Endothelial cell of umbilical vein (primary cell): ENCODE results near the gene LRFN2. TPM values are rescaled to one million over a fixed set of nuclear protein-coding genes. Genes with fewer than 3 reads are reported as not detected.

Experiments
- BruUV-seq: library from RNA; stranded (reverse); fragments of 400-500 nt; replicated peaks from 2 replicates; lab custom pipeline; 2021; lab: Mats Ljungman, UMichigan
- CTCF ChIA-PET: fragments of 300-600, 350-600 bp; sonication (Branson Sonifier 250); formaldehyde crosslinking; loops from one replicate; lab custom pipeline; 2021; ENCODE audit warnings: antibody characterized with exemption, inconsistent platforms; lab: Charles Lee
- POLR2A ChIA-PET: fragments of 300-600, 350-600 bp; sonication (Branson Sonifier 250); formaldehyde crosslinking; loops from one replicate; lab custom pipeline; 2021; ENCODE audit warnings: antibody characterized with exemption, inconsistent platforms; lab: Charles Lee
- DNase-seq: peaks from one replicate; pipeline ENCODE4 v3.0.0-alpha.2; 2011; ENCODE audit warnings: low read depth, low spot score
- FAIRE-seq: peaks from 2 replicates; lab custom pipeline; 2011; peaks lifted over from hg19 to GRCh38; lab: Jason Lieb, UNC
- H2AFZ ChIP-seq: 2 replicates; pipeline ENCODE4 v1.6.0; 2012; ENCODE audit warnings: low read depth, low read length, control low read depth, inconsistent platforms
- H3K27ac ChIP-seq: 2 replicates; pipeline ENCODE4 v1.5.1; 2011; ENCODE audit warnings: low read depth, mild to moderate bottlenecking, control low read depth, low read length, moderate library complexity; ENCODE audit not compliant: insufficient read depth
- H3K27me3 ChIP-seq, 2 experiments: 2 replicates each; pipeline versions ENCODE4 v1.6.0 to v1.6.1; 2011; ENCODE audit warnings: low read length in 2 of 2, mixed read lengths in 1 of 2; ENCODE audit not compliant: control insufficient read depth in 2 of 2, insufficient read depth in 2 of 2
- H3K36me3 ChIP-seq, 2 experiments: 2 replicates in 1 of 2; 3 replicates in 1 of 2; pipeline ENCODE4 v1.5.1; 2011; ENCODE audit warnings: low read length in 2 of 2, mild to moderate bottlenecking in 1 of 2, moderate library complexity in 1 of 2; ENCODE audit not compliant: control insufficient read depth in 2 of 2, insufficient read depth in 2 of 2; ENCODE audit errors: extremely low read depth in 1 of 2
- H3K4me1 ChIP-seq: 3 replicates; pipeline ENCODE4 v1.5.1; 2011; ENCODE audit warnings: mild to moderate bottlenecking, low read length; ENCODE audit not compliant: control insufficient read depth, insufficient read depth; ENCODE audit errors: extremely low read depth
- H3K4me2 ChIP-seq: 2 replicates; pipeline ENCODE4 v1.6.1; 2011; ENCODE audit warnings: low read length, control low read depth, mixed read lengths; ENCODE audit not compliant: insufficient read depth
- H3K4me3 ChIP-seq, 3 experiments: fragments of 200-600 bp in 1 of 3; sonication (generic), shearing (Covaris generic) in 1 of 3; replicated peaks in 1 of 3; 2 replicates each; pipeline ENCODE4 v1.5.1; 2011 to 2016; ENCODE audit warnings: control low read depth in 3 of 3, low read length in 3 of 3, mild to moderate bottlenecking in 2 of 3, inconsistent platforms in 1 of 3, low read depth in 1 of 3, moderate library complexity in 1 of 3; ENCODE audit not compliant: insufficient read depth in 1 of 3
- H3K79me2 ChIP-seq: 2 replicates; pipeline ENCODE4 v1.6.0; 2012; ENCODE audit warnings: low read length, inconsistent platforms; ENCODE audit not compliant: control insufficient read depth, insufficient read depth
- H3K9ac ChIP-seq: replicated peaks from 2 replicates; pipeline ENCODE3; 2011; ENCODE audit warnings: low read length, control low read depth; ENCODE audit not compliant: insufficient read depth; ENCODE audit errors: extremely low read depth
- H3K9me1 ChIP-seq: replicated peaks from 3 replicates; pipeline ENCODE4 v1.6.0; 2011; ENCODE audit warnings: mild to moderate bottlenecking, low read length; ENCODE audit not compliant: control insufficient read depth, insufficient read depth; ENCODE audit errors: extremely low read depth
- H3K9me3 ChIP-seq: replicated peaks from 2 replicates; pipeline ENCODE4 v1.5.1; 2012; ENCODE audit warnings: low read length, inconsistent platforms; ENCODE audit not compliant: control insufficient read depth, insufficient read depth
- H4K20me1 ChIP-seq: replicated peaks from 2 replicates; pipeline ENCODE3; 2011; ENCODE audit warnings: mild to moderate bottlenecking, low read length; ENCODE audit not compliant: control insufficient read depth, insufficient read depth; ENCODE audit errors: extremely low read depth
- EZH2 ChIP-seq: IDR thresholded peaks from 2 replicates; pipeline ENCODE4 v1.6.1; 2012; ENCODE audit warnings: borderline replicate concordance, low read depth, mild to moderate bottlenecking, moderate library complexity, low read length, inconsistent platforms; ENCODE audit not compliant: severe bottlenecking
- FOS ChIP-seq: IDR thresholded peaks from 2 replicates; pipeline ENCODE4 v1.6.1; 2011; ENCODE audit warnings: mild to moderate bottlenecking, low read length, moderate library complexity, borderline replicate concordance; ENCODE audit not compliant: insufficient read depth
- GATA2 ChIP-seq: IDR thresholded peaks from 2 replicates; pipeline ENCODE4 v1.7.0; 2011; ENCODE audit warnings: low read depth, mild to moderate bottlenecking, moderate library complexity, mixed read lengths, low read length; ENCODE audit not compliant: insufficient read length, insufficient read depth
- JUN ChIP-seq: IDR thresholded peaks from 2 replicates; pipeline ENCODE4 v1.6.1; 2011; ENCODE audit warnings: borderline replicate concordance, low read depth; ENCODE audit not compliant: insufficient read length, insufficient read depth
- MYC ChIP-seq: IDR thresholded peaks from one replicate; pipeline ENCODE4 v1.6.1; 2011; ENCODE audit warnings: mild to moderate bottlenecking, low read depth, low read length
- POLR2A ChIP-seq: IDR thresholded peaks from 2 replicates; pipeline ENCODE4 v1.6.1; 2012; ENCODE audit warnings: low read depth, mild to moderate bottlenecking, control low read depth, low read length
- POLR2AphosphoS5 ChIP-seq: IDR thresholded peaks from 2 replicates; pipeline ENCODE4 v1.6.1; 2012; ENCODE audit warnings: low read depth, mild to moderate bottlenecking, control low read depth, low read length, moderate library complexity; ENCODE audit not compliant: insufficient read depth
- dilution Hi-C: fragments of 300-500 bp; cut with MboI; formaldehyde crosslinking; loops from one replicate; pipeline ENCODE4 v1.15.0; 2019; ENCODE audit warnings: low sequenced_read_pairs; ENCODE audit not compliant: extremely low pct_ligation_motif_present
- intact Hi-C: fragments of 100-400 bp; cut with micrococcal nuclease; formaldehyde crosslinking; loops from one replicate; pipeline ENCODE4 v1.10.0; 2022
- polyA plus RNA-seq, 4 experiments: library from polyadenylated mRNA; depleted of rRNA in 3 of 4; stranded (reverse) in 3 of 4; unstranded in 1 of 4; fragments of >200 nt; gene quantifications; 2 replicates each; pipeline versions ENCODE4 v1.2.1 to v1.2.3, GENCODE V29; 2011 to 2012; ENCODE audit warnings: missing spikeins in 1 of 4
- total RNA-seq: library from RNA; stranded (reverse); gene quantifications from 2 replicates; pipeline ENCODE4 v1.2.3, GENCODE V29; 2021
- TF ChIP-seq, protein P1 (sequence below), 2 donors: IDR thresholded peaks; 1 replicate in 1 of 2; 2 replicates in 1 of 2; pipeline ENCODE4 v1.5.1; 2011; ENCODE audit warnings: low read length in 2 of 2, mild to moderate bottlenecking in 2 of 2, moderate library complexity in 2 of 2, control low read depth in 1 of 2, inconsistent platforms in 1 of 2, low read depth in 1 of 2; ENCODE audit not compliant: insufficient read depth in 1 of 2; ENCODE audit errors: extremely low read depth in 1 of 2
- TF ChIP-seq, protein P2 (sequence below): IDR thresholded peaks from 2 replicates; pipeline ENCODE4 v1.6.1; 2011; ENCODE audit not compliant: insufficient read depth, insufficient read length

Gene LRFN2
- total and polyA plus RNA-seq, 2 donors (not counting 3 experiments of a cell fraction or from before 2014, with no cell fraction given), result not detected

DNA sequence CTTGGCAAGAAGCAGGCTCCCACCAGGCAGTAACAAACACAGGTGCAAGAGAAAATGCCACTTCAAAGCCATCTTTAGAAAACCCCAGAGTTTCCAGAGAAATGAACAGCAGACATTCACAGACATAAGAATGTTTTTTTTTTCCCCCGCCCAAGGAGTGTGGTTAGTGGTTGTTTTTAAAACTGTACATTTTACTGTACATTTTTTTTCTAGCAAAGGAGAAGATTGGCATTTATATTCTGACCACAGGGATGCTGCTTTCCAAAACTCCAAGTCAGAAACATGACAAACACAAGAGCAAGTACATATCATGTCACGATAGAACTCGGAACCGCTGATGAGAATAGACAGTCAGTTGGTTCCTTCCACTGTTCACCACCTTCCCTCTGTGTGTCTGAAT is 197.9 kb downstream of the LRFN2 start:
- Histone ChIP-seq H3K27me3 (no peaks in the 10 kb centered on the region), H3K9me1 (no peaks in the 10 kb centered on the region), H3K4me1 (no peaks in the 10 kb centered on the region), H3K4me3 (no peak overlapping the region), H3K9me3 (no peaks in the 10 kb centered on the region), H3K27ac (no peak overlapping the region), H3K4me2 (no peak overlapping the region), H3K36me3 (no peaks in the 10 kb centered on the region), H3K9ac (no peak overlapping the region), H2AFZ (no peak overlapping the region), H4K20me1 (no peaks in the 10 kb centered on the region), H3K79me2 (no peaks in the 10 kb centered on the region)
- no peak for DNase-seq
- dilution Hi-C loops (no loop called here), intact Hi-C loops (no loop called here)
- ChIA-PET POLR2A (no interaction called here), CTCF (no interaction called here)
- TF ChIP-seq GATA2 (no peak), POLR2A (no peak), EZH2 (no peak), POLR2AphosphoS5 (no peak), JUN (no peak), MYC (no peak), FOS (no peak)
- TF ChIP-seq, protein P1, sequence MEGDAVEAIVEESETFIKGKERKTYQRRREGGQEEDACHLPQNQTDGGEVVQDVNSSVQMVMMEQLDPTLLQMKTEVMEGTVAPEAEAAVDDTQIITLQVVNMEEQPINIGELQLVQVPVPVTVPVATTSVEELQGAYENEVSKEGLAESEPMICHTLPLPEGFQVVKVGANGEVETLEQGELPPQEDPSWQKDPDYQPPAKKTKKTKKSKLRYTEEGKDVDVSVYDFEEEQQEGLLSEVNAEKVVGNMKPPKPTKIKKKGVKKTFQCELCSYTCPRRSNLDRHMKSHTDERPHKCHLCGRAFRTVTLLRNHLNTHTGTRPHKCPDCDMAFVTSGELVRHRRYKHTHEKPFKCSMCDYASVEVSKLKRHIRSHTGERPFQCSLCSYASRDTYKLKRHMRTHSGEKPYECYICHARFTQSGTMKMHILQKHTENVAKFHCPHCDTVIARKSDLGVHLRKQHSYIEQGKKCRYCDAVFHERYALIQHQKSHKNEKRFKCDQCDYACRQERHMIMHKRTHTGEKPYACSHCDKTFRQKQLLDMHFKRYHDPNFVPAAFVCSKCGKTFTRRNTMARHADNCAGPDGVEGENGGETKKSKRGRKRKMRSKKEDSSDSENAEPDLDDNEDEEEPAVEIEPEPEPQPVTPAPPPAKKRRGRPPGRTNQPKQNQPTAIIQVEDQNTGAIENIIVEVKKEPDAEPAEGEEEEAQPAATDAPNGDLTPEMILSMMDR (IDR thresholded peaks at IDR 0.05; ENCODE audit: extremely low read depth in 1 of 2, insufficient read depth in 1 of 2, low read depth in 1 of 2, low read length in 2 of 2), result no peak
- TF ChIP-seq, protein P2, sequence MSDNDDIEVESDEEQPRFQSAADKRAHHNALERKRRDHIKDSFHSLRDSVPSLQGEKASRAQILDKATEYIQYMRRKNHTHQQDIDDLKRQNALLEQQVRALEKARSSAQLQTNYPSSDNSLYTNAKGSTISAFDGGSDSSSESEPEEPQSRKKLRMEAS, result no peak
- FAIRE-seq, result no peak
- no TSS peak for BruUV-seq
